ENCODE results near the gene DAAM2. TPM values are rescaled to one million over a fixed set of nuclear protein-coding genes. Genes with fewer than 3 reads are reported as not detected.

The DAAM2 gene
- total RNA-seq, 2 experiments from 2014 or later, result 0.09 to 1.1 TPM

DNA sequence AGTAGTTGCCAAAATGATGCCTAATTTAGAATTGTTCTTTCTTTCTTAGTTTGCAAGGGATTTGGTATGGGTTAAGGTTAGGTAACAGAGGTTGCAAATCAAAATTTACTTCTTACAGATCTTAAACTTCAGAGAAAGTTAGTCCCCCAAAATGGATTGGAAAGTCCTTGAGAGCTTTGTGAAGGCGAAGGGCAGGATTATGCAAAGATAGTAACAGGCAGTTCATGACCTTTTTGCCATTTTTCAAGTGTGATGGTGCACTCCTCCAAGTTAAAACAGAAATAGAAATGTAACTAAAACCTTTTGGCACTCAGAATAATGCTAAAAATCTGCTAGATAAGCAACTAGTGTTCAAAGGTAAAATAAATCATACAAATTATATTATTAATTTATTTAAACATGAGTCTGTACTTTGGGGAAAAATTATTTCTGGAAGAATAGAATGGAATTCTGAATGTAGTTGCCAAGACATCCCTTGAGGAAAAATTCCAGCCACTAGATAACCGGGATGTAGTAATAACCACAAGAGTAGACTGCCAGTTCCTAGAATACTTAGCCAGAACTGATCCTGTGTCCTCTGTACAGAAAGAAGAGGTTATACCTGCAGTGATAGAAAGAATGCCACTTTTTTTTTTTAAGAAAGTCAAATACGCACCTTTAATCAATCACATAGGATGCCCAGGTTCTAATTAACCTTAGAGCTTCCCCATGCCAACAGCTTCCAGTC is 31.8 kb upstream of the DAAM2 start:
- intact Hi-C loops (cut with micrococcal nuclease; ENCODE audit: unreplicated experiment), result no loop called here
- no peak for TF ChIP-seq CTCF (conservative IDR thresholded peaks at IDR 0.05; ENCODE audit: low read length)
- no peak for TF ChIP-seq EZH2phosphoT487 (IDR thresholded peaks at IDR 0.05; ENCODE audit: borderline replicate concordance, low read depth, low read length)
- Histone ChIP-seq H3K4me1 (ENCODE audit: insufficient read depth, low read length, poor library complexity, severe bottlenecking) (no peaks in the 10 kb centered on the region), H3K79me2 (ENCODE audit: insufficient read depth, low read depth, low read length) (no peaks in the 10 kb centered on the region), H3K4me3 (ENCODE audit: low read depth, low read length, poor library complexity, severe bottlenecking) (no peak overlapping the region), H3K9me3 (ENCODE audit: low read length) (no peaks in the 10 kb centered on the region), H3K4me2 (ENCODE audit: low read length) (no peak overlapping the region), H4K20me1 (ENCODE audit: insufficient read depth, low read length) (no peaks in the 10 kb centered on the region), H3K27ac (ENCODE audit: low read depth, low read length, poor library complexity, severe bottlenecking) (no peak overlapping the region), H3K36me3 (ENCODE audit: insufficient read depth, low read length) (no peaks in the 10 kb centered on the region), H3K9me2 (ENCODE audit: insufficient read depth, low read length) (no peaks in the 10 kb centered on the region), H2AFZ (ENCODE audit: low read length) (no peak overlapping the region)
- DNase-seq (ENCODE audit: low spot score), result no peak
- ChIA-PET POLR2A (interaction anchor here (0.6 kb wide), 1 partner anchor 182 kb away, joined by 3 read pairs; no protein-coding TSS in a partner anchor), CTCF (ENCODE audit: unreplicated experiment) (no interaction called here)
- BruUV-seq (replicated peaks), result no TSS peak

DNA sequence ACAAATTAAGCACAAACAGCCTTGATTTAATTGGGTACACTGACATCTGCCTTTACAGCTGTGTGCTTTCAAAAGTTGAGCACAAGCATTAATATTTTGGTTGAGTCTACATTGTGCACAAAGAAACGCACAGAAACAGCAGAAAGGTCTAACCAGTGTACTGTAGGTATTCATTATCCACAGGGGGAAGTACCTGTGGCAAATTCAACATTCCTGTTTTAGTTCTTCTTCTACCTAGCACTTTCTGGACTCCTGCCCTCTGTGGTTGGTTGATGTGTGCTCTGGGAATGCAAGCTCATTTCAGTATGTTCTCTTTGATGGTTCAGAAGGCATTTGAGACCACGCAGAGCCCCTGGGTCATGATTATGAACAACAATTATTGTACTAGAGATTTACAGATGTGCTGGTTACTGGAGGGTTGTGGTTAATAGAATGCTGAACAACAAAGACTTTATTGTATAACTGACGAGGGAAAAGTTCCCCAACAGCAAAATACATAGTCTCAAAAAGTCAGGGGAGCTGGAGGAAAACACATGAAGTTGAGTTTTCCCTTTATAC is 26.6 kb upstream of the DAAM2 start:
- Histone ChIP-seq H4K20me1 (ENCODE audit: insufficient read depth, low read length) (no peaks in the 10 kb centered on the region), H3K4me2 (ENCODE audit: low read length) (no peak overlapping the region), H3K36me3 (ENCODE audit: insufficient read depth, low read length) (no peaks in the 10 kb centered on the region), H2AFZ (ENCODE audit: low read length) (no peak overlapping the region), H3K9me2 (ENCODE audit: insufficient read depth, low read length) (no peaks in the 10 kb centered on the region), H3K4me1 (ENCODE audit: insufficient read depth, low read length, poor library complexity, severe bottlenecking) (no peaks in the 10 kb centered on the region), H3K79me2 (ENCODE audit: insufficient read depth, low read depth, low read length) (no peaks in the 10 kb centered on the region), H3K9me3 (ENCODE audit: low read length) (no peaks in the 10 kb centered on the region), H3K27ac (ENCODE audit: low read depth, low read length, poor library complexity, severe bottlenecking) (no peak overlapping the region), H3K4me3 (ENCODE audit: low read depth, low read length, poor library complexity, severe bottlenecking) (no peak overlapping the region)
- intact Hi-C loops (cut with micrococcal nuclease; ENCODE audit: unreplicated experiment), result no loop called here
- TF ChIP-seq CTCF (conservative IDR thresholded peaks at IDR 0.05; ENCODE audit: low read length), result no peak
- no peak for TF ChIP-seq EZH2phosphoT487 (IDR thresholded peaks at IDR 0.05; ENCODE audit: borderline replicate concordance, low read depth, low read length)
- CTCF ChIA-PET (ENCODE audit: unreplicated experiment), result no interaction called here
- no TSS peak for BruUV-seq (replicated peaks)
- POLR2A ChIA-PET, result no interaction called here
- no peak for DNase-seq (ENCODE audit: low spot score)

DNA sequence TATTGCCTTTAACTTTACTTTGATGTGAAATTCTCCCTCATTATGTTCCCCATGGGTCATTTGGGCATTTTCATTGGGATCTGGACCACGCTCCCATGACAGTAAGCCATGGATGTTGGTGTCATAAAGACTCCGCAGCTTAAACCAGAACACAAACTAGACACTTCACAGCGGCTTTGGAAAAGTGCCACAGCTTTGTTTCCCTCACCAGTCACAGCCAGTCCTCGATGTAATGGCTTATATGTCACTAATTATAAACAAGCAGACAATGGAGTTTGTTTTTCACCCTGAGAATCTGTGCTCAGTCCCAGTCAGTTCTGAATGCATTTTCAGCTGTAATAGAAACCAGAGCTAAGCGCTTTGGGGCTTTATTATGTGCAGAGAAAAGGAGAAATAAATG is 23.2 kb upstream of the DAAM2 start:
- TF ChIP-seq EZH2phosphoT487 (IDR thresholded peaks at IDR 0.05; ENCODE audit: borderline replicate concordance, low read depth, low read length) (no peak), CTCF (conservative IDR thresholded peaks at IDR 0.05; ENCODE audit: low read length) (no peak)
- Histone ChIP-seq H3K4me1 (ENCODE audit: insufficient read depth, low read length, poor library complexity, severe bottlenecking) (no peaks in the 10 kb centered on the region), H3K79me2 (ENCODE audit: insufficient read depth, low read depth, low read length) (no peaks in the 10 kb centered on the region), H3K4me3 (ENCODE audit: low read depth, low read length, poor library complexity, severe bottlenecking) (no peak overlapping the region), H2AFZ (ENCODE audit: low read length) (no peak overlapping the region), H3K4me2 (ENCODE audit: low read length) (no peak overlapping the region), H3K36me3 (ENCODE audit: insufficient read depth, low read length) (no peaks in the 10 kb centered on the region), H4K20me1 (ENCODE audit: insufficient read depth, low read length) (no peaks in the 10 kb centered on the region), H3K9me3 (ENCODE audit: low read length) (no peaks in the 10 kb centered on the region), H3K9me2 (ENCODE audit: insufficient read depth, low read length) (no peaks in the 10 kb centered on the region), H3K27ac (ENCODE audit: low read depth, low read length, poor library complexity, severe bottlenecking) (no peak overlapping the region)
- ChIA-PET CTCF (ENCODE audit: unreplicated experiment) (no interaction called here), POLR2A (no interaction called here)
- intact Hi-C loops (cut with micrococcal nuclease; ENCODE audit: unreplicated experiment), result no loop called here
- BruUV-seq (replicated peaks), result no TSS peak
- no peak for DNase-seq (ENCODE audit: low spot score)

Measured in OCI-LY7 (cell line).